Measurements from ENCODE around the gene OBI1. TPM values are rescaled to one million over a fixed set of nuclear protein-coding genes. Genes with fewer than 3 reads are reported as not detected.

Gene OBI1
- total RNA-seq, 3 donors from 2014 or later (not counting 1 experiment from before 2014, with no cell fraction given), result 4.9 to 7.8 (median 5.1) TPM

DNA sequence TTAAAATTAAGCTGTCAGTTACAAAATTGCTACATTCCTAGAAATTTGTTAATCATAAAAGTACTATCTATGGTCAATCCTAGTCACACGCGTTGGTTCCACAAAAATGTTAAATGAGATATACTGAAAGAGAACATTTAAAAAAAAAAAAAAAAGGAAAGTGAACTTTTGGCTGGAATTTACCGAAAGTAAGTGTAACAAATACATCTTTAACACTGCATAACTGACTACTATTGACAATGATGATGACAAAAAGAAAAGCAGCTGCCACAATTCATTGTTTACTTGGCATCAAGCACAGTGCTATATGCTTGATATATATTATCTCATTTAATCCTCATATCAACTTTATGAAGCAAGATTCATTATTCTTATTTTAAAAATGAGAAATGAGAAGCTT is 35.8 kb downstream of the OBI1 start:
- H3K36me3 ChIP-seq (ENCODE audit: control insufficient read depth, insufficient read depth, low read length), result peaks cover 12% of the 10 kb centered on the region
- H3K27me3 ChIP-seq (ENCODE audit: control insufficient read depth, insufficient read depth, low read length), result no peaks in the 10 kb centered on the region
- intact Hi-C loops (cut with micrococcal nuclease), result no loop called here
- H3K4me1 Mint-ChIP-seq, result peaks cover 31 to 39% of the 10 kb centered on the region in 2 donors
- TF ChIP-seq, protein P1, sequence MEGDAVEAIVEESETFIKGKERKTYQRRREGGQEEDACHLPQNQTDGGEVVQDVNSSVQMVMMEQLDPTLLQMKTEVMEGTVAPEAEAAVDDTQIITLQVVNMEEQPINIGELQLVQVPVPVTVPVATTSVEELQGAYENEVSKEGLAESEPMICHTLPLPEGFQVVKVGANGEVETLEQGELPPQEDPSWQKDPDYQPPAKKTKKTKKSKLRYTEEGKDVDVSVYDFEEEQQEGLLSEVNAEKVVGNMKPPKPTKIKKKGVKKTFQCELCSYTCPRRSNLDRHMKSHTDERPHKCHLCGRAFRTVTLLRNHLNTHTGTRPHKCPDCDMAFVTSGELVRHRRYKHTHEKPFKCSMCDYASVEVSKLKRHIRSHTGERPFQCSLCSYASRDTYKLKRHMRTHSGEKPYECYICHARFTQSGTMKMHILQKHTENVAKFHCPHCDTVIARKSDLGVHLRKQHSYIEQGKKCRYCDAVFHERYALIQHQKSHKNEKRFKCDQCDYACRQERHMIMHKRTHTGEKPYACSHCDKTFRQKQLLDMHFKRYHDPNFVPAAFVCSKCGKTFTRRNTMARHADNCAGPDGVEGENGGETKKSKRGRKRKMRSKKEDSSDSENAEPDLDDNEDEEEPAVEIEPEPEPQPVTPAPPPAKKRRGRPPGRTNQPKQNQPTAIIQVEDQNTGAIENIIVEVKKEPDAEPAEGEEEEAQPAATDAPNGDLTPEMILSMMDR (IDR thresholded peaks at IDR 0.05), result no peak
- H3K36me3 Mint-ChIP-seq, result peaks cover 6% of the 10 kb centered on the region
- no peaks in the 10 kb centered on the region for H3K9me3 Mint-ChIP-seq
- no peak overlapping the region for H3K4me3 Mint-ChIP-seq
- H3K4me3 ChIP-seq (ENCODE audit: low read length), result no peak overlapping the region
- H3K9me3 ChIP-seq (ENCODE audit: control insufficient read depth, insufficient read depth, low read length), result no peaks in the 10 kb centered on the region
- ATAC-seq (no peak), DNase-seq (no peak)
- H3K27ac ChIP-seq (ENCODE audit: low read length), result no peak overlapping the region
- no peak overlapping the region for H3K27ac Mint-ChIP-seq
- no peaks in the 10 kb centered on the region for H3K27me3 Mint-ChIP-seq (ENCODE audit: low read depth in 2 of 2)
- no peaks in the 10 kb centered on the region for H3K4me1 ChIP-seq (ENCODE audit: control insufficient read depth, insufficient read depth, low read length)
- no CpG with 5 or more reads among the region's 3 CpGs for WGBS (ENCODE audit: insufficient coverage)

DNA sequence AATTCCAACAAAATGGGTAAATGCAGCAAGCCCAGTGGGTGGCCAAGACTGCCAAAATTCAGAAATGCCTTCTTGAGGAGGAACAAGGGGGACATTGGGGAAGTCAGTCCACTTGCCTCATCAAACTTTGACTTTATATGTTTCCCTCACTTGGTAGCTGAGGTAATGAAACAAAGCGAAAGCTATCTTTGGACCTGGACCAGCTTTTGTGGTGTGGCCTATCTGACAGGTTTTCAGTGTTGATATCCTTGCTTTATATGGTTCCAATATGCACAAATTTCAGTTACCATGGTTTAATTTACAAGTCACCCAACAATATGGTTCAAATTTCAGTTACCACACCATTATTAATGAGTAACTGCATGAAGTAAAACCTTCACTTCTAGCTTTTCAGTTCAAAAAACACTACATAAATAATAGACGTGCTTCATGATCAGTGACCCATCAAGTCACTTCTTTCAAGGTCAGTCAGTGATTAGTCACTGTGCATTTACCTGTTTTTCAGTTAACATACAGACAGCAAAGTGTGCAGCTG is 38.0 kb downstream of the OBI1 start:
- ATAC-seq, result no peak
- H3K36me3 ChIP-seq (ENCODE audit: control insufficient read depth, insufficient read depth, low read length), result peaks cover 18% of the 10 kb centered on the region
- H3K4me3 ChIP-seq (ENCODE audit: low read length), result no peak overlapping the region
- Mint-ChIP-seq H3K4me3 (no peak overlapping the region), H3K36me3 (peaks cover 19% of the 10 kb centered on the region), H3K27me3 (ENCODE audit: low read depth in 2 of 2) (no peaks in the 10 kb centered on the region), H3K9me3 (no peaks in the 10 kb centered on the region), H3K27ac (no peak overlapping the region), H3K4me1 (peaks cover 29 to 43% of the 10 kb centered on the region in 2 donors)
- no peaks in the 10 kb centered on the region for H3K9me3 ChIP-seq (ENCODE audit: control insufficient read depth, insufficient read depth, low read length)
- no peak for DNase-seq
- TF ChIP-seq, protein P1 (IDR thresholded peaks at IDR 0.05), result no peak
- H3K27ac ChIP-seq (ENCODE audit: low read length), result no peak overlapping the region
- no peaks in the 10 kb centered on the region for H3K27me3 ChIP-seq (ENCODE audit: control insufficient read depth, insufficient read depth, low read length)
- 90% methylated on average over 2 of the region's 2 CpGs for WGBS (ENCODE audit: insufficient coverage)
- H3K4me1 ChIP-seq (ENCODE audit: control insufficient read depth, insufficient read depth, low read length), result no peaks in the 10 kb centered on the region
- intact Hi-C loops (cut with micrococcal nuclease), result no loop called here

DNA sequence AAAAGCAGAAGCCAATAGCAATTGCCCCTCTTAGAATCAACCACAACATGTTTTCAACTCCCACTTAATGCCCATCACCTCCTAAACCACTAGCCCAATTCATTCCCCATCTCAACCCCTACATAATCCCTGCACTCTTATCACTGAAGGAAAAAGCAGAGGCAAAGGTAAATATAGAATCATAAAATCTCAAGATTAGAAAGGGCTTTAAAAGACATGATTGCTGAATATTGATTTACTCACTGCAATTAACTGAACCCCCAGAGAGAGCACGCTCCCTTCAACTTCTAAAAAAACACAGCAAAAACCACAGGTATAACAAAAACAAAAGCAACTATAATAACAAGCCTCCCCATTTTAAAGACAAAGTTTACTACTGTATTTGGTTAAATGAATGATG is 40.5 kb downstream of the OBI1 start:
- Mint-ChIP-seq H3K4me3 (no peak overlapping the region), H3K27me3 (ENCODE audit: low read depth in 2 of 2) (no peaks in the 10 kb centered on the region), H3K4me1 (peaks cover 22 to 39% of the 10 kb centered on the region in 2 donors), H3K27ac (no peak overlapping the region), H3K9me3 (no peaks in the 10 kb centered on the region), H3K36me3 (peaks cover 37% of the 10 kb centered on the region)
- intact Hi-C loops (cut with micrococcal nuclease), result no loop called here
- WGBS (ENCODE audit: insufficient coverage), result no CpG with 5 or more reads among the region's 1 CpG
- Histone ChIP-seq H3K9me3 (ENCODE audit: control insufficient read depth, insufficient read depth, low read length) (no peaks in the 10 kb centered on the region), H3K36me3 (ENCODE audit: control insufficient read depth, insufficient read depth, low read length) (peaks cover 23% of the 10 kb centered on the region), H3K4me1 (ENCODE audit: control insufficient read depth, insufficient read depth, low read length) (no peaks in the 10 kb centered on the region), H3K27ac (ENCODE audit: low read length) (no peak overlapping the region), H3K27me3 (ENCODE audit: control insufficient read depth, insufficient read depth, low read length) (no peaks in the 10 kb centered on the region), H3K4me3 (ENCODE audit: low read length) (no peak overlapping the region)
- ATAC-seq, result no peak
- DNase-seq, result no peak
- TF ChIP-seq, protein P1 (IDR thresholded peaks at IDR 0.05), result no peak

DNA sequence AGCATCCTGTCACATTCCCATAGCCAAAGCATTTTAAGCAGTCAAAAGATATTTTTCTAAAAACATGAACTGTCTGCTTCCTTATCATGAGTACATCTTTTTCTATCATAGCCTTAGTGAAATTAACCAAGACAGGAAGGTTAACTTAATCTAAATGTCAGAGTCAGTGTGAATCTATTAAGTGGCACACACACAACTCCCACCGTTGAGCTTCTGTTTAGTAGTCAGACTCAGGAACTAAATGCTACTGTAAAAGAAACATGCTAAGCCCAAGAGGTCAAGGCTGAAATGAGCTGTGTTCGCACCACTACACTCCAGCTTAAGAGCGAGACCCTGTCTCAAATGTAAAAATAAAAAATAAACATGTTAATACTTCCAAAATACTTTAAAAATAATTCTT is 47.9 kb downstream of the OBI1 start:
- no peak overlapping the region for H3K4me3 ChIP-seq (ENCODE audit: low read length)
- Mint-ChIP-seq H3K4me1 (peaks cover 35 to 39% of the 10 kb centered on the region in 2 donors), H3K27ac (no peak overlapping the region), H3K27me3 (ENCODE audit: low read depth in 2 of 2) (peaks cover 39 to 57% of the 10 kb centered on the region in 2 donors), H3K9me3 (no peaks in the 10 kb centered on the region), H3K36me3 (peaks cover 19% of the 10 kb centered on the region), H3K4me3 (no peak overlapping the region)
- H3K27me3 ChIP-seq (ENCODE audit: control insufficient read depth, insufficient read depth, low read length), result peaks cover 43% of the 10 kb centered on the region
- peaks cover 5% of the 10 kb centered on the region for H3K36me3 ChIP-seq (ENCODE audit: control insufficient read depth, insufficient read depth, low read length)
- peaks cover 31% of the 10 kb centered on the region for H3K4me1 ChIP-seq (ENCODE audit: control insufficient read depth, insufficient read depth, low read length)
- H3K27ac ChIP-seq (ENCODE audit: low read length), result no peak overlapping the region
- DNase-seq, result no peak
- no peaks in the 10 kb centered on the region for H3K9me3 ChIP-seq (ENCODE audit: control insufficient read depth, insufficient read depth, low read length)
- intact Hi-C loops (cut with micrococcal nuclease), result no loop called here
- TF ChIP-seq, protein P1 (IDR thresholded peaks at IDR 0.05), result no peak
- ATAC-seq, result no peak
- WGBS (ENCODE audit: insufficient coverage), result 40% methylated on average over 1 of the region's 3 CpGs
